ENCODE data around the gene SEC23B.
"Not testable (repeated sequence)": the region's sequence is repeated elsewhere in the genome, so short reads cannot be mapped to it uniquely, and the experiment has no call there.

SEC23B gene

GRCh38 chr20:18507218-18508191 is at the start of gene SEC23B:
Gene SEC23B, plus strand, starts transcription at chr20:18507940. Its CDS starts 2,896 bp downstream, at chr20:18510836.
- peak; percentile 94 for DNase-seq (ENCODE audit: low read depth)

GRCh38 chr20:18465536-18466200 is 42.1 kb upstream of the SEC23B start:
- no peak for DNase-seq (ENCODE audit: low read depth)

- no peak for DNase-seq (ENCODE audit: low read depth)
Observed at GRCh38 chr20:18466574-18466893, 41.2 kb upstream of the SEC23B start.

- peak; percentile 93 for DNase-seq (ENCODE audit: low read depth)
Observed at GRCh38 chr20:18466894-18467730, 40.6 kb upstream of the SEC23B start, which contains the start of the genes DZANK1 and POLR3F. Gene DZANK1, minus strand, starts transcription at chr20:18467030. Its CDS starts 1,672 bp downstream, at chr20:18465358. Gene POLR3F, plus strand, starts transcription at chr20:18467390. Its CDS starts 117 bp downstream, at chr20:18467507.

GRCh38 chr20:18477218-18477617 is 30.5 kb upstream of the SEC23B start:
- DNase-seq (ENCODE audit: low read depth) = no peak

- no peak for DNase-seq (ENCODE audit: low read depth)
Observed at GRCh38 chr20:18477821-18478220, 29.9 kb upstream of the SEC23B start.

- DNase-seq (ENCODE audit: low read depth) = no peak
Observed at GRCh38 chr20:18481596-18481995, 26.1 kb upstream of the SEC23B start.

GRCh38 chr20:18488301-18488700 is 19.4 kb upstream of the SEC23B start:
- no peak for DNase-seq (ENCODE audit: low read depth)

- no peak for DNase-seq (ENCODE audit: low read depth)
Observed at GRCh38 chr20:18496042-18496441, 11.7 kb upstream of the SEC23B start.

- peak; percentile 29 for DNase-seq (ENCODE audit: low read depth)
Observed at GRCh38 chr20:18496740-18497592, 10.8 kb upstream of the SEC23B start, which contains the start of gene RBBP9. Gene RBBP9, minus strand, starts transcription at chr20:18497225. Its CDS starts 58 bp downstream, at chr20:18497167.

- no peak for DNase-seq (ENCODE audit: low read depth)
Observed at GRCh38 chr20:18497603-18498002, 10.1 kb upstream of the SEC23B start.

- DNase-seq (ENCODE audit: low read depth) = not testable (repeated sequence)
Observed at GRCh38 chr20:18501672-18502071, 6.1 kb upstream of the SEC23B start.

GRCh38 chr20:18504479-18505060 is 3.2 kb upstream of the SEC23B start:
- DNase-seq (ENCODE audit: low read depth) = no peak

GRCh38 chr20:18506744-18507143 is 996 bp upstream of the SEC23B start:
- no peak for DNase-seq (ENCODE audit: low read depth)

- no peak for DNase-seq (ENCODE audit: low read depth)
Observed at GRCh38 chr20:18511571-18511970, 3.8 kb downstream of the SEC23B start.

GRCh38 chr20:18513208-18513607 is 5.5 kb downstream of the SEC23B start:
- DNase-seq (ENCODE audit: low read depth) = no peak

GRCh38 chr20:18514127-18514526 is 6.4 kb downstream of the SEC23B start:
- no peak for DNase-seq (ENCODE audit: low read depth)

- DNase-seq (ENCODE audit: low read depth) = no peak
Observed at GRCh38 chr20:18515973-18516372, 8.2 kb downstream of the SEC23B start.

- not testable (repeated sequence) for DNase-seq (ENCODE audit: low read depth)
Observed at GRCh38 chr20:18522066-18522465, 14.3 kb downstream of the SEC23B start.

GRCh38 chr20:18523066-18523465 is 15.3 kb downstream of the SEC23B start:
- no peak for DNase-seq (ENCODE audit: low read depth)

- DNase-seq (ENCODE audit: low read depth) = peak; percentile 80
Observed at GRCh38 chr20:18524646-18525045, 16.9 kb downstream of the SEC23B start.

Measured in HS-5 (cell line).